ENCODE data around the gene BLOC1S5. TPM values are rescaled to one million over a fixed set of nuclear protein-coding genes. Genes with fewer than 3 reads are reported as not detected.
"Not testable (repeated sequence)": the region's sequence is repeated elsewhere in the genome, so short reads cannot be mapped to it uniquely, and the experiment has no call there.

The BLOC1S5 gene
- total and polyA plus RNA-seq, 9 of the 15 experiments (the other 6 are each of a cell fraction or from before 2014, with no cell fraction given) = 8.5 to 41.0 (median 27.7) TPM

DNA sequence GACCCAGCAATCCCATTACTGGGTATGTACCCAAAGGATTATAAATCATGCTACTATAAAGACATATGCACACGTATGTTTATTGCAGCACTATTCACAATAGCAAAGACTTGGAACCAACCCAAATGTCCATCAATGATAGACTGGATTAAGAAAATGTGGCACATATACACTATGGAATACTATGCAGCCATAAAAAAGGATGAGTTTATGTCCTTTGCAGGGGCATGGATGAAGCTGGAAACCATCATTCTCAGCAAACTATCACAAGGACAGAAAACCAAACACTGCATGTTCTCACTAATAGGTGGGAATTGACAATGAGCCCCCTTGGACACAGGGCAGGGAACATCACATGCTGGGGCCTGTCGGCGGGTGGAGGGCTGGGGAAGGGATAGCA lies 30.1 kb downstream of the BLOC1S5 start:
- H3K4me2 ChIP-seq (ENCODE audit: insufficient read depth, low read length); H2AFZ ChIP-seq (ENCODE audit: low read depth, low read length); POLR2A ChIA-PET; FAIRE-seq; intact Hi-C loops (cut with micrococcal nuclease); H3K9me1 ChIP-seq (ENCODE audit: control insufficient read depth, insufficient read depth, low read length); BruUV-seq (replicated peaks); H3K27ac ChIP-seq (ENCODE audit: extremely low read depth, low read depth, low read length); H3K4me3 ChIP-seq; H3K4me1 ChIP-seq (replicated peaks in 1 of 2; ENCODE audit: control insufficient read depth in 2 of 2, insufficient read depth in 2 of 2, low read length in 2 of 2); H3K27me3 ChIP-seq (ENCODE audit: control insufficient read depth in 2 of 2, insufficient read depth in 2 of 2, low read length in 2 of 2); ATAC-seq; in situ Hi-C loops (cut with MboI); CTCF ChIA-PET (ENCODE audit: low intra/inter-chr PET ratio); H3K36me3 ChIP-seq (ENCODE audit: control insufficient read depth, insufficient read depth, low read length); H3K9ac ChIP-seq (ENCODE audit: insufficient read depth in 1 of 2, low read depth in 2 of 2, low read length in 2 of 2); DNase-seq (ENCODE audit: extremely low read depth in 1 of 4, low spot score in 3 of 4); H4K20me1 ChIP-seq (replicated peaks; ENCODE audit: control insufficient read depth, insufficient read depth, low read length); H3K9me3 ChIP-seq (replicated peaks; ENCODE audit: control insufficient read depth, insufficient read depth, low read depth, low read length): not testable (repeated sequence)
- H3K79me2 ChIP-seq (ENCODE audit: control insufficient read depth, insufficient read depth, low read length) = peaks cover 63% of the 10 kb centered on the region
- 89% methylated on average over 3 of the region's 3 CpGs for WGBS (ENCODE audit: insufficient coverage, low coverage, missing lambda C conversion rate)
- TF ChIP-seq ZNF146 (CRISPR knock-in tag; IDR thresholded peaks at IDR 0.05; ENCODE audit: unreplicated experiment) = peak; percentile 75
- 0 out of 2 replicates have a peak, but pooled peaks have one; percentile 48 for TF ChIP-seq BCOR (IDR thresholded peaks at IDR 0.05)
- peak; percentile 19 to 45; a peak in 2 of 4 replicates for TF ChIP-seq KDM1A (IDR thresholded peaks at IDR 0.05)

DNA sequence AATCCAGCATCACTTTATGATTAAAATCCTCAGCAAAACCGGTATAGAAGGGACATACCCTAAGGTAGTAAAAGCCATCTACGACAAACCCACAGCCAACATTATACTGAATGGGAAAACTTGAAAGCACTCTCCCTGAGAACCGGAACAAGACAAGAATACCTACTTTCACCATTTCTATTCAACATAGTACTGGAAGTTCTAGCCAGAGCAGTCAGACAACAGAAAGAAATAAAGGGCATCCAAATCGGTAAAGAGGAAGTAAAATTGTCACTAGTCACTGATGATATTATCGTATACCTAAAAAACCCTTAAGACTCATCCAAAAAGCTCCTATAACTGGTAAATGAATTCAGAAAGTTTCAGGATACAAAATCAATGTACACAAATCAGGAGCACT lies 33.3 kb downstream of the BLOC1S5 start:
- Histone ChIP-seq H3K4me3 (no peak overlapping the region), H3K36me3 (ENCODE audit: control insufficient read depth, insufficient read depth, low read length) (peaks cover 5% of the 10 kb centered on the region; the same call in 1 of the 3 replicates), H3K27me3 (ENCODE audit: control insufficient read depth in 2 of 2, insufficient read depth in 2 of 2, low read length in 2 of 2) (no peaks in the 10 kb centered on the region), H3K9me3 (replicated peaks; ENCODE audit: control insufficient read depth, insufficient read depth, low read depth, low read length) (no peaks in the 10 kb centered on the region), H3K9me1 (ENCODE audit: control insufficient read depth, insufficient read depth, low read length) (no peaks in the 10 kb centered on the region), H3K4me2 (ENCODE audit: insufficient read depth, low read length) (no peak overlapping the region), H3K79me2 (ENCODE audit: control insufficient read depth, insufficient read depth, low read length) (peaks cover 52% of the 10 kb centered on the region), H3K4me1 (replicated peaks in 1 of 2; ENCODE audit: control insufficient read depth in 2 of 2, insufficient read depth in 2 of 2, low read length in 2 of 2) (peaks cover 0 to 15% of the 10 kb centered on the region in 2 experiments; a peak in 3 of 5 replicates), H3K27ac (ENCODE audit: extremely low read depth, low read depth, low read length) (no peak overlapping the region), H3K9ac (ENCODE audit: insufficient read depth in 1 of 2, low read depth in 2 of 2, low read length in 2 of 2) (no peak overlapping the region), H4K20me1 (replicated peaks; ENCODE audit: control insufficient read depth, insufficient read depth, low read length) (no peaks in the 10 kb centered on the region; the same call in 1 of the 2 replicates), H2AFZ (ENCODE audit: low read depth, low read length) (no peak overlapping the region)
- ATAC-seq = no peak
- TF ChIP-seq TAF7 (tag; IDR thresholded peaks at IDR 0.05) (no peak), DACH1 (IDR thresholded peaks at IDR 0.05; ENCODE audit: partially characterized antibody) (no peak), TCF7 (IDR thresholded peaks at IDR 0.05; ENCODE audit: borderline replicate concordance) (no peak), MCM2 (IDR thresholded peaks at IDR 0.05; ENCODE audit: low read depth) (no peak), ZNF785 (CRISPR knock-in tag; IDR thresholded peaks at IDR 0.05) (no peak), ZNF282 (CRISPR knock-in tag; IDR thresholded peaks at IDR 0.05) (no peak), LARP7 (IDR thresholded peaks at IDR 0.05) (no peak), GATAD2A (IDR thresholded peaks at IDR 0.05) (no peak), CHD4 (IDR thresholded peaks at IDR 0.05; ENCODE audit: insufficient read depth, insufficient replicate concordance, low read depth, low read length, poor library complexity, severe bottlenecking) (no peak), SUPT5H (IDR thresholded peaks at IDR 0.05) (no peak), ILK (tag; IDR thresholded peaks at IDR 0.05; ENCODE audit: borderline replicate concordance, low read depth) (no peak), CXXC5 (CRISPR knock-in tag; IDR thresholded peaks at IDR 0.05) (no peak)
- DNase-seq (ENCODE audit: extremely low read depth in 1 of 4, low spot score in 3 of 4) = no peak
- WGBS (ENCODE audit: insufficient coverage, low coverage, missing lambda C conversion rate) = 69% methylated on average over 5 of the region's 5 CpGs
- FAIRE-seq = no peak
- in situ Hi-C loops (cut with MboI) = no loop called here
- ChIA-PET POLR2A (interaction anchor here (0.5 kb wide), 1 partner anchor 111 kb away, joined by 3 read pairs; no protein-coding TSS in a partner anchor), CTCF (ENCODE audit: low intra/inter-chr PET ratio) (no interaction called here)
- intact Hi-C loops (cut with micrococcal nuclease) = no loop called here
- BruUV-seq (replicated peaks) = no TSS peak
